ENCODE results near the gene VCAN.

DNA sequence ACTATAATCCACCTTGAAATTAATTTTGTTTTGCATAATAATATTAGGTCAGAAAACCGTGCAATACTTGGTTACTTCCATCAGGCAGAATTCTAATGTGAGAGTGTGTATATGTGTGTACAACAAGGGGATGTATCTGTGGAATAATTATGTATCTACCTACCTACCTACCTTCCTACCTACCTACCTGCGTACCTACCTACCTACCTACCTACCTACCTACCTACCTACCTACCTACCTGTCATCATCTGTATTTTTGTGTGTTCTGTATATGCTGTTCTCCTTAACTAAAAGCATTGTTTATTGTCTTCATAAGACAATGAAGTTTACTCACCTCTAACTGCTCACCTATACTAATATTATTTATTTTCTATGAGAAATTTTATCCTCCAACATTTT lies 52.8 kb downstream of the VCAN start:
- TF ChIP-seq GATA3 (IDR thresholded peaks at IDR 0.05; ENCODE audit: low read depth, low read length) (no peak), GATA2 (IDR thresholded peaks at IDR 0.05; ENCODE audit: low read depth, low read length) (no peak)
